Measurements from ENCODE around the gene C19orf73.

Gene C19orf73, protein sequence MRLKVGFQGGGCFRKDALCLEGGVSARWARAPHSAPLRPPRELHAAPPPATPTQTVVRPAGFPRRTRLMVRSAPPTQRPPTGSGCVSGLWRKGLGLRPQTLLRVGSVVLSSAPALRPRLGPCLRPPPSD

DNA sequence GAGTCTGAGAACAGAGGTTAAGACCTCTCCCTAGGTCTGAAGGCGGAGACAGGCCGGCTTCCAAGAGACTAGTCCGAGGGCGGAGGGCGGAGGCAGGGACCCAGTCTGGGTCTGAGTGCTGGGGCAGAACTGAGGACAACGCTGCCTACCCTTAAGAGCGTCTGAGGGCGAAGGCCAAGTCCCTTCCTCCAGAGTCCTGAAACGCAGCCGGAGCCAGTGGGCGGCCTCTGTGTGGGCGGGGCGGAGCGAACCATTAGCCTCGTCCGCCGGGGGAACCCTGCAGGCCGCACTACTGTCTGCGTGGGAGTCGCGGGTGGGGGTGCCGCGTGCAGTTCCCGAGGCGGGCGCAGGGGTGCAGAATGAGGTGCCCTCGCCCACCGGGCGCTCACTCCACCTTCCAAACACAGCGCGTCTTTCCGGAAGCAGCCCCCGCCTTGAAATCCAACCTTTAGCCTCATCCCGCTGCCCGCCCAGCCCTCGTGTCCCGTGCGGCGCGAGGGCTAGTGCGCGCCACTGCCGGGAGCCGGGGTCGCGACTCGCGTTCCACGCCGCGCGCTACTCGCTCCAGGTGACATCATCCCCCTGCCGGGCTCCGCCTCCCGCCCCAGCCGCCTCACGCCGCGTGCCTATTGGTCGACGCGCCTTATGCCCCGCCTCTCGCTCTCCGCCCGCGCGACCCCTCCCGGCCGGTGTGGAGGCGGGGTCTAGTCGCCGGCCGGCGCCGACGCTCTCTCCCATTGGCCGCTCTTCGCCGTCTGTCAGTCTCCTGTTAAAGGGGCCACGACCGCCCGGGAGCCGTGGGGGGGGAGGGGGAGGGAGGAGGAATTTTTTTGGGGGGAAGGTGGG is at the start of gene C19orf73:
Gene C19orf73, minus strand, starts transcription at position 579 of the 846 bp plus-strand sequence. Its CDS starts 121 bp downstream, at position 458.
- peak; percentile 94 for DNase-seq (ENCODE audit: low spot score)

GRCh38 chr19:49168421-49168820 is 49.5 kb upstream of the C19orf73 start:
- DNase-seq (ENCODE audit: low spot score): no peak

- DNase-seq (ENCODE audit: low spot score): no peak
These were observed 49.0 kb upstream of the C19orf73 start for GRCh38 chr19:49167857-49168409.

DNA sequence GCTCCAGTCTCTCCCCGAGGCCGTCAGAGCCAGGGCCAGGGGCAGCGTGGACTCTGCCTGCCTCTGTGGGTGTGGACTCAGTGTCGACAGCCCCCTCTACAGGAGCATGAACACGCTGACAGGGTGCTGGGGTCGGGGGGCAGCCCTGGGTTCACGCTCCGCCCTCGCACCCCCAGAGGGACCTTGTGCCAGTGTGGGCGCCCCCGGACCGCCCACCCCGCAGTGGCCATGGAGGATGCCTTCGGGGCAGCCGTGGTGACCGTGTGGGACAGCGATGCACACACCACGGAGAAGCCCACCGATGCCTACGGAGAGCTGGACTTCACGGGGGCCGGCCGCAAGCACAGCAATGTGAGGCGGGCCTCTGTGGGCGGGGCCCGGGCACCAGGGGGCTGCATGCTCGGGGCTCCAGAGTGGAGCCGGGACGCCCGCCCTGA is 46.9 kb upstream of the C19orf73 start:
- DNase-seq (ENCODE audit: low spot score): no peak

DNA sequence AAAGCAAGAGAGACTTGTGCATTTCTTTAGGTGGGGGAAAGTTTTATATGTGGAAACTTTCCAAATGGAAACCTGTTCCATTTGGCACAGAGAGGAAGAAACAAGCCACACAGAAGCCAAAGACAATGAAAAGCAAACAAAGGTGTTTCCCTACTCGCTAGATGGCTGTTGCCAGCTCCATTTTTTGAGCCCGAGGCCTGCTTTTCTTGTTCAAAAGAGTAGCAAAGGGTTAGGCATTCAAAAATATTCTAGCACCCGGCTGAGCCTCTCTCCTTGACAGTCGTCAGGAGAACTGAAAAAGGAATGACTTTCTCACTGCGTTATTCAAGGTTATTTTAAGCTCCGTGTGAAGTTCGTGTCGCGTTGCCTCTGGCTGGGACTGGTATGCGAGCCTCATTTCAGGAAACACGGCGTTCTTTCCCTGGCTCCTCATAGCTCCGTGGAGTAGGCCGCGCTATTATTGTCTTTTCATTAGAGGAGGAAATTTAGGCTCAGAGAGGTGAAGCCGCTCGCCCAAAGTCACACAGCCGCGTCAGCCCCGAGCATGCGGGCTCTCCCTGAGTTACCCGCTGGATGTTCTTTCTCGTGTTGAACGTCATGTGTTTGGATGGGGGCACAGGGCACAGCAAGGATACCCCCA is 46.3 kb upstream of the C19orf73 start:
- DNase-seq (ENCODE audit: low spot score): no peak

DNA sequence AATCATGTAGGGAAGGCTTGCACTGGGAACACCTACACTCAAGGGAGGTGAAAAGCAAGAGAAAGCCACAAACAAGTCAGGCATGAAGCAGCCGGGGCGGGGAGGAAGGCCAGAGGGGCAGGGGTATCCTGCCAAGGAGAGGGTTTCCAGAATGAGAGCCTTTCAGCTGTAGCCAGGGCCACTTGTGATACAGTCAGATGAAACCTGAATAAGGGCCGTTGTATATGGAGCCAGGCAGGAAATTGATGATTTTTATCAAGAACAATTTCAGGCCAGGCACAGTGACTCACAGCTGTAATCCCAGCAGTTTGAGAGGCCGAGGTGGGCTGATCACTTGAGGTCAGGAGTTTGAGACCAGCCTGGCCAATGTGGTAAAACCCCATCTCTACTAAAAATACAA is 43.0 kb upstream of the C19orf73 start:
- no peak for DNase-seq (ENCODE audit: low spot score)

DNA sequence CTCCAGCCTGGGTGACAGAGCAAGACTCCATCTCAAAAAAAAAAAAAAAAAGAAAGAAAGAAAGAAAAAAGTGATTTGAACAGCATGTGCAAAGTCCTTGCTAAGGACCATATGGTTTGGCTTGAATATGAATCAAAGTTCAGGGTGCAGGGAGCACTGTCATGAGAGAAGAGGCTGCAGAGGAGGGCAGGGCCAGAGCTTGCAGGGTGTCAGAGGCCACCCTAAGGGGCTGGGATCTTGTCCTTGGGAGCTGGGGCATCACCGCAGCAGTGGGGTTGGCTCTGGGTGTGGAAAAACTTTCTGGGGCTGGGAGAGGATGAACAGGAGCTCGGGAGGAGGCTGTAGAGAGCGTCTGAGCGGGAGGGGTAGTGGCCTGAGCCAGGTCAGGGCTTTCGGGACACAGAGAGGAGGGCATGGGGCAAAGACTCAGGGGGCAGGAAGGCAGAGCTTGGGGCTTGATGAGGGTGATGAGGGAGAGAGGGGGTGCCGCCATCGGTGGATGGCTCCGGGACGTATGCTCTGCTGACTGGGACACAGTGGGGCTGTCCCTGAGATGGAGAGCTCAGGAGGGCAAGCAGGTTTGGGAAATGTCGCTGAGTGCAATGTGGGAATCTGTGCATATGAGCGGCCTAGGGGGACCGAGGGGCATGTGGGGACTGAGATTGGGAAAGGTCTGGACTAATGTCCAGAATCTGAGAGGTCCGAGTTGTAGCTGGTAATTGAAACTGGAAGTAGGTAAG is 41.7 kb upstream of the C19orf73 start:
- DNase-seq (ENCODE audit: low spot score): no peak

DNA sequence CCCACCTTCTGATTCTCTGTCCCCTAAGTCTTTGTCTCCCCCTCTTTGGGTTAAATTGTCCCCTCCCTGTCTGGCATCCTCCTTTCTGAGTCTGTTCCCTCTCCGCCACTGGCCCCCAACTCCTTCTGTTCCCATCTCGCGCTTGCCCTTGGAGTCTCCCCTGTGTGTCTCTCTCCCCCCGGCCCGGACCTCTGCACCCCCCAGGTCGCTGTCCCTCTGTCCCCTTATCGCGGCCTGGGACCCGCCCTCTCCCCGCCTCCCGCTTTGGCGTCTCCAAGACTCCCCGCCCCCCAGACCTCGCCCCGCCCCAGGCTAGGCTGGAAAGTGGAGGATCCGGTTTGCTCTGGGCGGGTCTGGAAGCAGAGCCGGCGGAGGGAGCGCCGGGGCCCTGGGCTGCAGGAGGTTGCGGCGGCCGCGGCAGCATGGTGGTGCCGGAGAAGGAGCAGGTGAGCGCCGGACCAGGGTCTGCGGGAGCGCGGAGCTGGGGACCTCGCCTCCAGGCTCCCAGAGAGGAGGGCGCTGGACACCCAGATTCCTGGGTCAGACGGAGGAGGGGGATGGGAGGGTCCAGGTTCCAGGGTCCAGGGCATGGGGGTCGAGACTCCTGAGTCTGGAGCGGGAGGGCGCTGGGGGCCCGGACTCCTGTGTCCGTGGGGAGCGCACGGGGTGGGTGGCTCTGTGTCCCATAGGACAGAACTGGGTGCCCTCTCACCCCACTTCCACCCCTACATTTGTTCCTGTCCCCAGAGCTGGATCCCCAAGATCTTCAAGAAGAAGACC is 38.7 kb upstream of the C19orf73 start, which contains the start of gene TRPM4:
Gene TRPM4, plus strand, starts transcription at position 348 of the 780 bp plus-strand sequence. Its CDS starts 75 bp downstream, at position 423.
- DNase-seq (ENCODE audit: low spot score): no peak

GRCh38 chr19:49155820-49156346 is 36.9 kb upstream of the C19orf73 start:
- DNase-seq (ENCODE audit: low spot score): no peak

- DNase-seq (ENCODE audit: low spot score): no peak
These were observed 36.3 kb upstream of the C19orf73 start, which contains the start of gene HRC for GRCh38 chr19:49155005-49155819. TSS of gene HRC (minus strand) at chr19:49155396. CDS start at chr19:49155237, 159 bp downstream.

DNA sequence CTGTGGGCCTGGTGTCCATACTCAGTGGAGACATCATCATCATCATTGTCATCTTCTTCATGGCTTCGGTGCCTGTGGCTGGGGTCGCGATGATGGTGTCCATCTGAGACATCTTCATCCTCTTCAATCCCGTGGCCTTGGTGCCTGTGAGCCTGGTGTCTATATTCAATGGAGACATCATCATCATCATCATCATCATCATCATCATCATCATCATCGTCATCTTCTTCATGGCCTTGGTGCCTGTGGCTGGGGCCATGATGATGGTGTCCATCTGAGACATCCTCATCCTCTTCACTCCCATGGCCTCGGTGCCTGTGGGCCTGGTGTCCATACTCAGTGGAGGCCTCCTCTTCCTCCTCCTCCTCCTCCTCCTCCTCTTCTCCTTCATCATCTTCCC is 35.3 kb upstream of the C19orf73 start:
- DNase-seq (ENCODE audit: low spot score): no peak

- no peak for DNase-seq (ENCODE audit: low spot score)
These were observed 34.3 kb upstream of the C19orf73 start for GRCh38 chr19:49153167-49153809.

DNA sequence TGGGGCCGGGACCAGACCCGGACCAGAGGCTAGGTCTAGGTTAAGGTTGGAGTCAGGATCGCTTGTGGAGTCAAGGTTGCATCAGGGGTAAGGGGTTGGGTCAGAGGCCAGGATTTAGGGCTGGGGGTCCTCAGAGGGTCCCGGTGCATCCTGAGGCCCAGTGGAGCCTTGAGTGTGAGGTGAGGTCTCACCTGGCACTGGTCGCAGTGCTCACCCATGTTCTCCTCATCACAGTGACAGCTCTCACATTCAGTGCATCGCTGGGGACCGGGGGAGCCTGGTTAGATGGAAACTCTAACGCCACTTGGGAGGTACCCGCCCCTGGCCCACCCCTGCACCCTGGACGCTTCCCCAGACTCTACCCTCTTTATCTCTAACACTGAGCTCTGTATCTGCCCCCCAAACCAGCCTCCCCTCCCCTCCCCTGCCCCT is 33.2 kb upstream of the C19orf73 start:
- no peak for DNase-seq (ENCODE audit: low spot score)

DNA sequence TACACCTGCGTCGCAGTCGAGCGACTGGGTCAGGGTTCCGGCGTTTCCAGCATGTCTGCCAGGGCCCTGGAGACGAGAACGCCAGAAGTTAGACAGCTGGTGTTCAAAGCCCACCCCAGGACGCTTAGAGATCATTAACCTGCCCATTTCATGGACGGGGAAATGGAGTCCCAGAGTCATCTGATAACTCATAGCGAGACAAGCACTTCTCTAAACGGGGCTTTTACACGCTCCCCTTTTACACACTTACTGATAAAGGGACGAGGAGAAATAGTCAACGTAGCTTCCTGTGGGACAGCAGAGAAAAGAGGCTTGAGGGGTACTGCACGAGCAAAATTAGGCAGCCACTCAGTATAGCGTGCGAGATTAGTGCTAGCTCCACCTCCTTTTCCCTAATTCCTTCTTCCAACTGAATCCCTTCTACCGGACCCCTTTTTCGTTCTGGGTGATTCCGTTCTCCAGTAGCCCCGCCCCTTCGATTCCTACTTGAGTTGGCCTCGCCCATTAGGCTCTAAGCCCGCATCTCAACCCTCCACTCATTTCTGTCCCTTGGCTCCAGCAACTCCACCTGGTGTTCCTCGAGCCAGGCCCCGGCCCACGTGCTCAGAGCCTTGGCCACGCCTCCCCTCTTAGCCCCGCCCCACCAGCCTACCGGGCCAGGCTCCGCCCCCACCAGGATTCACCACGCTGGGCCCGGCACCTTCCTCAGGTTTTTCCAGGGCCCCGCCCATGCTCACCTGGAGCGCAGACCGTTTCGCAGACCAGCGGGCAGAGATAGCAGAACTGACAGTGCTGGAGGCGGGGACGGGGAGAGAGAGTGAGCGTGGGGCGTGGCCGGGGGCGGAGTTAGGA is 32.5 kb upstream of the C19orf73 start:
- DNase-seq (ENCODE audit: low spot score): peak; percentile 75

- no peak for DNase-seq (ENCODE audit: low spot score)
These were observed 32.0 kb upstream of the C19orf73 start for GRCh38 chr19:49150944-49151243.

DNA sequence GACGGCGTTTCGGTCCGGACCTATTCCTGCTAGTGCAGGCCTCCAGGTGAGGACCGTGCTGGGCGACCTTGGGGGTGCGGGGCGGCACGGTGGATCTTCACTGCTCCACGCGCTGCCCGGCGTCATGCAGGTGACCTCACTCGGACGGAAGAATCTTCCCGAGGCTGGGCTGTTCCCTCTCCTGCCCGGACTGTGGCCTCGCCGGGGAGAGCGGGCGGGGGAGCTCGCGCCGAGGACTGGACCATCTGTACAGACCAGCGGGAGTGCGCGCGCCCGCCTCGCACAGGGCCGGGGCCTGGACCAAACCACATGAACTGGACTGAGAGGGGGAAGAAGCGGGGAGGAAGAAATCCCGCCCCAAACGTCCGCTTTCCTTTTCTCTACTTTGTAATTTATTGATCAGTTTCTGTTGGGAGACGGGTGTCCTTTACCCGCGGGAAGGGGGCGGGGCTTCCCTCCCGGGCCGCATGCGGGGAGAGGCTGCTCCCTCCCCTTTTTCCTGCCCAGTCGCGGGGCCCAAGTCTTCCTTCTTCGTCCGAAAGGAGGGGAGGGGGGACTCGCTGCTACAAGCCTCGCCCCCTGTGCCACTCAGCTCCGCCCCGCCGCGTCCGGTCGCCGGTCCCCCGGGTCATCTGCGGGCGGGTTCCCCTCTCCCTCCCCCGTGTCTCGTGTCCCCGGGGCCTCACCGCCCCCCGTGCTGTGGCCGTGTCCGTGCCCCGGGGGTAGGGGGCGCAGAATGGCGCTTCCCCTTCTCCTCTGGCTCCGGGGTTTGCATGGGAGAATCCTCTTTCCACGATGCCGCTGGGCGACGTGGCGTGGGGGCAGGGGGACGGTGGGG is 31.4 kb upstream of the C19orf73 start:
- DNase-seq (ENCODE audit: low spot score): peak; percentile 76

- peak; percentile 51 for DNase-seq (ENCODE audit: low spot score)
These were observed 30.7 kb upstream of the C19orf73 start for GRCh38 chr19:49149652-49150105.
